T-helper 2 cell (primary cell): ENCODE results near the gene NBPF3.
"Not testable (repeated sequence)": the region's sequence is repeated elsewhere in the genome, so short reads cannot be mapped to it uniquely, and the experiment has no call there.

Experiments
- DNase-seq, 5 experiments: peaks; one replicate each; pipeline versions ENCODE4 v3.0.0 to v3.0.0-alpha.2; 2012 to 2022
- total RNA-seq, 2 donors: gene quantifications; one replicate each; lab custom pipeline; 2026; lab: John Stamatoyannopoulos, UW

Gene NBPF3
- total RNA-seq: 9.7 to 14.2 reads per million in 2 donors

- peak; percentile 34 to 88 (median 82) for DNase-seq
These were observed at the start of gene NBPF3 for GRCh38 chr1:21439721-21440629. Gene NBPF3 (plus strand): TSS chr1:21440137. CDS start chr1:21445087, 4,950 bp downstream.

GRCh38 chr1:21391497-21391896 is 48.4 kb upstream of the NBPF3 start:
- no peak for DNase-seq

GRCh38 chr1:21392587-21393263 is 47.2 kb upstream of the NBPF3 start:
- no peak for DNase-seq

- no peak for DNase-seq
These were observed 43.4 kb upstream of the NBPF3 start for GRCh38 chr1:21396516-21396915.

GRCh38 chr1:21397813-21398188 is 42.1 kb upstream of the NBPF3 start:
- DNase-seq: peak in 2 of 5 experiments; percentile 4 to 25

GRCh38 chr1:21401726-21402346 is 38.1 kb upstream of the NBPF3 start:
- not testable (repeated sequence) for DNase-seq

- no peak for DNase-seq
These were observed 33.3 kb upstream of the NBPF3 start for GRCh38 chr1:21406659-21407058.

- DNase-seq: not testable (repeated sequence)
These were observed 30.0 kb upstream of the NBPF3 start for GRCh38 chr1:21409897-21410296.

GRCh38 chr1:21414015-21414414 is 25.9 kb upstream of the NBPF3 start:
- DNase-seq: no peak

- DNase-seq: not testable (repeated sequence)
These were observed 19.6 kb upstream of the NBPF3 start for GRCh38 chr1:21420378-21420777.

GRCh38 chr1:21421307-21421706 is 18.6 kb upstream of the NBPF3 start:
- not testable (repeated sequence) for DNase-seq

- not testable (repeated sequence) for DNase-seq
These were observed 12.0 kb upstream of the NBPF3 start for GRCh38 chr1:21427798-21428480.

- not testable (repeated sequence) for DNase-seq
These were observed 11.4 kb upstream of the NBPF3 start for GRCh38 chr1:21428481-21429073.

- not testable (repeated sequence) for DNase-seq
These were observed 10.7 kb upstream of the NBPF3 start for GRCh38 chr1:21429210-21429609.

- not testable (repeated sequence) for DNase-seq
These were observed 9.1 kb upstream of the NBPF3 start for GRCh38 chr1:21430875-21431274.

- DNase-seq: no peak
These were observed 5.5 kb upstream of the NBPF3 start for GRCh38 chr1:21434394-21434793.

GRCh38 chr1:21435646-21436487 is 4.1 kb upstream of the NBPF3 start:
- no peak for DNase-seq

- no peak for DNase-seq
These were observed 3.2 kb upstream of the NBPF3 start for GRCh38 chr1:21436488-21437340.

GRCh38 chr1:21437341-21437640 is 2.6 kb upstream of the NBPF3 start:
- no peak for DNase-seq

GRCh38 chr1:21438646-21439312 is 1.2 kb upstream of the NBPF3 start:
- DNase-seq: not testable (repeated sequence)
